ENCODE results near the gene SH2D3C.

The SH2D3C gene

DNA sequence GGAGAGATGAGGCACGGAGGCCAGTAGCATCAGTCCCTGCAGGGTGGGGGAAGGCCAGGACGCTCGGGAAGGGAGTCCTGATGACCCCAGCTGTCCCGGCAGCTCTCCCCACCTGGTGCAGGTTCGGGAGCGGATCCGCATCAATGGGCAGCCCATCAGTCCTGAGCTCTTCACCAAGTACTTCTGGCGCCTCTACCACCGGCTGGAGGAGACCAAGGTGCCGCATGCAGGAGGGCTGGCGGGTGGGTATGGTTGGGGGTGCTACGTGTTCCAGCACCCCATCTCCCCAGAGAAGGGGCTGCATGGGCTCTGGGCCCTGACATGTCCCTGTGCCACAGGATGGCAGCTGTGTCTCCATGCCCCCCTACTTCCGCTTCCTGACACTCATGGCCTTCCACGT is 28.4 kb upstream of the SH2D3C start:
- no peak for DNase-seq (ENCODE audit: low spot score)

DNA sequence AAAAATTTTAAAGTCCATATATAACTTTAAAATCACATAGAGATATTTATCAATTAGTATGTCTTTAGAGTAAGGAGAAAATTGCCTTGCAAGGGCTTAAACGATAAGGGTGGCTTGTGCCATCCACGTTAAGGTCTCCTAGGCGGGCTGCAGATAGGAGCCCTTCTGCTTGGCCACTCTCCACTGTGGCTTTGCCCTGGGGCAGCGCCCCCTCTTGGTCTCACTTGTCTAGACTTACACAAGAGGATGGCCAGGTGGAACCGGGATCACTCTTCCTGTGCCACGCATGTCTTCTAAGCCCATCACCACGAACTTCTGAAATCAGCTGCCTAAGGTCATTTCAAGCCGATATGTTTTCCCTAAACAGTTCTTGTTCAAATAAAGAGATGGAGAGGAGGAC is 27.2 kb upstream of the SH2D3C start:
- DNase-seq (ENCODE audit: low spot score) = peak; percentile 58

DNA sequence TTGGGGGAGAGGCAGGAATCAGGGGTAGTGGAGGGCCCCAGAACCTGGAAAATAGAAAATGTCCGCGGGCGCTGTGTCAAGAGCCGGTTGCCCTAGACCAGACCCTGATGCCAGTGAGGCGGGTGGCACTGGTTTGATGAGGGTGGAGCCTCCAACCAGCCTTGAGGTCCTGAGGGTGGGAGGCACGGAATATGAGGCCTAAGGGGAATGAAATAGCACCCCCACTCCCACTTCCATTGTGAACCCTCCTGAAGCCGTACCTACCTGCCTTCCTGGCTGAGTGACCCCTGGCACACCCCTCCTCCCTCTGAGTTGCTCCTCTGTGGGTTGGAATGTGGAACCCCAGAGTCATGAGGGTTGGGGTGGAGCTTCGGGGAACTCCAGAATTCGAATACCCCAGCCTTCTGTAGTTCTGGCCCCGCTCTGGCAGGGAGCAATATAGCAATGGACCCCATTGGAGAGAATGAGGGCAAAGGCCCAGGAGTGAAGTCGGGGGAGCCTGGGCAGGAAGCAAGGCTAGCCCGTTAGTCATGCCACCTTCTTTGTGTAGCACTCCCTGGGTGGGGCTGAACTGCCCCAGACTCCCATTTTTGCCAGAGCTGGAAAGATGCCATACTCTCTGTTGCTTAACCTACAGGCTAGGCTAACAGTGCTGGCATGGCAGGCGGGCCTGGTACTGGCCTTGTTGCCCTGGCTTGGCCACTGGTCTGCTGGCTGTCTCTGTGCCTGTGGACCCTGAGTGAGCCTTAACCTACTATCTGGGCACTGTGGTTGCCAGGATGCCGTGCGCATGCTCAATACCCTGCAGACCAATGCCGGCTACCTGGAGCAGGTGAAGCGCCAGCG is 25.3 kb upstream of the SH2D3C start:
- peak; percentile 40 for DNase-seq (ENCODE audit: low spot score)

- peak; percentile 98 for DNase-seq (ENCODE audit: low spot score)
Measured at GRCh38 chr9:127802576-127803443, 24.3 kb upstream of the SH2D3C start, which contains the start of gene FPGS. FPGS (plus strand) TSS chr9:127802882; CDS start chr9:127802925, 43 bp downstream.

GRCh38 chr9:127801955-127802575 is 23.6 kb upstream of the SH2D3C start:
- no peak for DNase-seq (ENCODE audit: low spot score)

DNA sequence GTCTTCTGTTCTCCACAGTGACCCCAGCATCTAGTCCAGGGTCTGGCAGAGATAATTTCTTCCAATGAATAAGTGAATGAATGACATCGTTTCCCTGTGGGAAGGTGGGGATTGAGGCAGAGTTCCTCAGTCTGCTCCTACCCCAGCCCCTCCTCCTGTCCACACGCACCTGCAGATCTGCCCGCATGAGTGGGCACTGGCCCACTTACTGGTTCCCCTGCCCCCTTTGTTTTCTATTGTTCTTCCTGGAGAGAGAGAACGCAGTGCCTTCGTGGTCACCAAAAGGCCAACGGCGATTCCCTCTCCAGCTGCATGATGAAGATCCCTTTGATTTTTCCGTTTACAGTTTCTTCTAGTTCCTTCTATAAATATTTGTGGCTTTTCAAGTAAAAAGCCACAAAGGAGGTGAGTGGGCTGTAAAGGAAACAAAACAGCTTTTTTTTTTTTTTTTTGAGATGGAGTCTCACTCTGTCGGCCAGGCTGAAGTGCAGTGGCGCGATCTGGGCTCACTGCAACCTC is 18.4 kb upstream of the SH2D3C start:
- DNase-seq (ENCODE audit: low spot score) = no peak

GRCh38 chr9:127796225-127796813 is 17.9 kb upstream of the SH2D3C start:
- DNase-seq (ENCODE audit: low spot score) = peak; percentile 12

DNA sequence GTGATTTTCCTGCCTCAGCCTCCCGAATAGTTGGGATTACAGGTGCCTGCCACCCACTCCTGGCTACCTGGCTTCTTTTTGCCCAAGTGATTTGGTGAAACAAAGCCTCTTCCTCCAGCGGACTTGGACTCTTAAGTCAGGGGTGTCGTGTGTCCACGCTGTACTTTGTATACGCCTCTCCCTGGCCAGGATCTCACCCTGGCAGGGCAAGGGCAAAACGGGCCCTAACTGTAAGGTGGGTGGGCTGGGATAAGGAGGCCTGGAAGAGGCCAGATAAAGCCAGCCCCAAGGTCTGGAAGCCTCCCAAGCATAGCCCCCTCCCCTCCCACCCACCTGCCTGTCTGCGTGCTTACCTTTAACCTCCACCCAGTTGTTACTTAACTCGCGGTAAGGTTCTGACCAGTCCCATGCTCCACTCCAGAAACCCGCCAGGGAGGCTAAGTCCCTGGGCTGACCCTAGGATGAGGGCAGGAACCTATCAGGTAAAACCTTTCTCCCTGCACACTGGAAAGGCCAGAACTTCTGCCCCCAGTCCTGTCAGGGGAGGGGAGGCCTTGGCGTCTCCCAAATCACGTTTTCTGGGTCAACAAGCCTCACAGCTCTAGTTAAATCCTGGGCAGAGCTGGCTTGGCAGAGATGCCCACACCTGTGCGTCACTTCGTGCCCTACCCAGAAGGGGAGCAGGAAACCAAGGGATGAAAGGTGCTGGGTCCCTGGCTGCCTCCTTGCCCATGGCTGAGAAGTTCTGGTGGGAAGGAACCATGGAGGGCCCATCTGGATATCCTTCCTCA is 15.7 kb upstream of the SH2D3C start:
- DNase-seq (ENCODE audit: low spot score) = no peak

DNA sequence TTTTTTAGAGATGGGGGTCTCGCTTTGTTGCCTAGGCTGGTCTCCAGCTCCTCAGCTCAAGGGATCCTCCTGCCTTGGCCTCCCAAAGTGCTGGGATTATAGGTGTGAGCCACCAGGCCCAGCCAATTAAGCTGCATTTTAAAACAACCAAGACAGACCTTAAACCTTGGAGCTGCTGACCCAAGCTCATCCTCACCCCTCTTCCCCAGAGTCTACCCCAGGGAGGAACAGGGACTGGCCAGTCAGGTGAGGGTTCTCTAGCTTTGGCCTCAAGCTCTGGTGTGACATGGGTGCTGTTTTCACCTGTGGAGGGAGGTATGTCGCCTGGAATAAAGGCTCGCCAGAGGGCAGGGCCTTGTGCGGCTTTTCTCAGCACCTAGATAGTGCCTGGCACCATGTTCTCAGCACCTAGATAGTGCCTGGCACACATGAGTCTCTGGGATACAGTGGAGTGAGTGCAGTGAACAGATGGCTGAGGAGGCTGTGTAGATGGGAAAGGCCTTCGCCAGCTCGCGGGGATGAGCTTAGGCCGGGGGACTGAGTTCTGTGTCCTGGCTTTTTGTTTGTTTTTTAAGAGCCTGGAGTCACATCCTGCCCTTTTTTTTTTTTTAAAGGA is 14.7 kb upstream of the SH2D3C start:
- DNase-seq (ENCODE audit: low spot score) = peak; percentile 57

DNA sequence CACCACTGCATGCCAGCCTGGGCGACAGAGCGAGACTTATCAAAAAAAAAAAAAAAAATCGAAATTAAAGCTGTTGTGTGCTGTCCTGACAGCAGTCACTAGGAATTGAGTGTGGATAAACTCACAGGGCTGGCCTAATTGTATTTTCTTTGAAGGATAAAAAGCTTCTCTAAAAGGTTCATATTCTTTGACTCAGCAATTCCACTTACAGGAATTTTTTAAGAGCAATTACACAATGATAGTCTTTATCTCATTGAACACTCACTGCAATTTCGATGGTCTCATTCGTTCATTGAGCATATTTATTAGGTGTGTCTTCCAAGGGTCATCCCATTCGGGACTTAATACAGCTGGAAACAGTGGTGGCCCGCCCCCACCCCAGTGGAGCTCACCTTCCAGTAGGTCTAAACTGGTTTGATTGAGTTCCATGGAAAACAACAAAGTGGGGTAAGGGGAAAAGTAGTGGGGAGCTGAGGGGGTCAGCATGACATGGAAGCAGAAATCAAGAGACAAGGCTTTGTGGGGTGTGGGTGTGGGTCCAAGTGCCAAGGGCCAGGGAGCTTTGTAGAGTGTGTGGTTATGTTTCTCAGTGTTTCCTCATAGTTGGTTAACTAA is 14.1 kb upstream of the SH2D3C start:
- no peak for DNase-seq (ENCODE audit: low spot score)

GRCh38 chr9:127791085-127791484 is 12.6 kb upstream of the SH2D3C start:
- DNase-seq (ENCODE audit: low spot score) = no peak

DNA sequence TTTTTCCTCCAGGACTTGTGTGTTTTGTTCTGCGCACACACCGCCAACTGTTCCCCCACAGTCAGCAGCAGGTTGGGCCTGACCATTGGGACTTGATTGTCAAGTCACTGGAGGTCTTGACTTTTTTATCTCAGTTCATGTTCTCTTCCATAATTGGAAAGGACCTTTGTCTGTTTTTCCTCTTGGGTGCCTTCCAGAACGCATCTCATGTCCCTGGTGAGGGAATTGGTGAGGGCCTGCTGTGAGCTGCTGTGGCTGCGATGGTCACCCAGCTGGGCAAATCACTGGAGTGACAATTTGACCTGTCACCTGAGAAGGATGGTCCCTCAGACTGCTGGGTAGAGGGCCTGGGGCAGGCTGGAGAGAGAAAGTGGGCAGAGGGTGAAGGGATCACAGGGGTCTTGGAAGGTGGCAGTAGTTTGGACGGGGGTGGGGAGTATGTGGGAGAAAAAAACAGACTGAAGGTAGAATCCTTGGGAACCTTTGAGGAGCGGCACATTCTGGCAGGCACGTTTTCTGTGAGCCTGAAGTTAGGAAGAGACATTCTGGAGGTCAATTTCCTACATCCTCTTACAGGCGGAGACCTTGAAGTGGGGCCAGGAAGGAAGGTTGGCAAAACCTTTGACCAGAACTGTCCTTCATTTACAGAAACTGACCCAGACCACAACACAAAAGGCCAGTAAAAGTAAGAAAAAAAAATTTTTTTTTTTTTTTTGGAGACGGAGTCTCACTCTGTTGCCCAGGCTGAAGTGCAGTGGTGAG is 11.8 kb upstream of the SH2D3C start:
- no peak for DNase-seq (ENCODE audit: low spot score)

DNA sequence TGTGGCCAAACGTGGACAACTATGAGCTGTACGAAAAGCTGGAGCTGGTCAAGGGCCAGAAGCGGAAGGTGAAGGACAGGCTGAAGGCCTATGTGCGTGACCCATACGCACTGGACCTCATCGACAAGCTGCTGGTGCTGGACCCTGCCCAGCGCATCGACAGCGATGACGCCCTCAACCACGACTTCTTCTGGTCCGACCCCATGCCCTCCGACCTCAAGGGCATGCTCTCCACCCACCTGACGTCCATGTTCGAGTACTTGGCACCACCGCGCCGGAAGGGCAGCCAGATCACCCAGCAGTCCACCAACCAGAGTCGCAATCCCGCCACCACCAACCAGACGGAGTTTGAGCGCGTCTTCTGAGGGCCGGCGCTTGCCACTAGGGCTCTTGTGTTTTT is 10.7 kb upstream of the SH2D3C start:
- DNase-seq (ENCODE audit: low spot score) = no peak

GRCh38 chr9:127788337-127789011 is 10.0 kb upstream of the SH2D3C start:
- DNase-seq (ENCODE audit: low spot score) = no peak

DNA sequence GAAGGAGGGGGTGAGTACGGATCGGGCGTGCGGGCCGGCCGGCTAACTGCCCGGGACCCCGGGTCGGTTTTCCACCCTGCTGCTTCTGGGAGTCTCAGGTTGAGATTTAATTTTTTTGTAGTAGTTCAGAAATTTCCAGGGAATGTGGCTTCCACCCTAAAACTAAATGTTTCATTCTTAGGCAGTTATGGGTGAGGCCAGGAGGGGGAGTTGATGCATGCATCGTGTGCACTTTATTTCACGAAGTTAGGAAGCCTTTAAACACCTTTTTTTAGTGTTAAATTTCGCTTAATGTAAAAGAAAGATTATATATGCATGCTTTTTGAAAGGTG is 8.3 kb upstream of the SH2D3C start:
- DNase-seq (ENCODE audit: low spot score) = no peak

GRCh38 chr9:127785933-127786772 is 7.7 kb upstream of the SH2D3C start, which contains the start of gene CDK9:
CDK9 (plus strand) TSS chr9:127786034; CDS start chr9:127786149, 115 bp downstream.
- DNase-seq (ENCODE audit: low spot score) = peak; percentile 96

DNA sequence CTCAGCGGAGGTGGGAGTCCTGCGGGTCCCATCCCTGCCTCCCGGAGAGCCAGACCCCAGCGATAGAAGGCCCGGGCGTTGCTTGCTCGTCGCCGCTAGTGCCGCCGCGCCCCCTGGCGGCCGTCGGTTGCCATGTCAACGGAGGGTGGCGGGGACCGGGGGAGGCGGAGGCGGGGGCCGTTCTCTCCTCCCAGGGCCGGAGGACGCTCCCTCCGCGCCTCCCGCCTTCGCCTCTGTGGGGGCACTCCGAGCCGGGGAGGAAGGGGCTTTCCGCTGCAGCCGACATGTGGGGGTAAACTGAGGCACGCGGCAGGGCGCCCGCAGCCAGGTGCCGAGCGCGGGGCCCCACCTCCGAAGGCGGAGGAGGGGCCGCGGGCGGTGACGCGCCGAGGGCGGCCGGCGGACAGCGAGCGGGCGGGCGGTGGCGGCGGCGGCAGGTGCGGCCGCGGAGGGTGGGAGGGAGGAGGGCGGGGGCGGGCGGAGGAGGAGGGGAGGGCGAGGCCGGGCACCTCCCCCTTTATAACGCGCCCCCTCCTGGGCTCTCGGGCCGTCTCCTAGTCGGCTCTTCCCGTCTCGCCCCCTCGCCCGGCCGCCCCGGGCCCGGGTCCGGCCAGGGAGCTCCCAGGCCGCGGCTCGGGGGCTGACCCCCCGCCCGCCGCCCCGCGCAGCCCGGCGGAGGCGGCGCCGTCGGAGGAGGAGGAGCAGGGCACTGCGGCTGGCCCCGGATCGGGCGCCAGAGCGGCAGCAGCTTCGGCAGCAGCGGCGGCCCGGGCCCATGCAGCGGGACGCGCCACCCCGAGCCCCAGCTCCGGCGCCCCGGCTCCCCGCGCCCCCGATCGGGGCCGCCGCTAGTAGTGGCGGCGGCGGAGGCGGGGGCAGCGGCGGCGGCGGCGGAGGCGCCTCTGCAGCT is 6.8 kb upstream of the SH2D3C start:
- peak; percentile 95 for DNase-seq (ENCODE audit: low spot score)
